ENCODE results near the gene UNKL.

UNKL gene, protein sequence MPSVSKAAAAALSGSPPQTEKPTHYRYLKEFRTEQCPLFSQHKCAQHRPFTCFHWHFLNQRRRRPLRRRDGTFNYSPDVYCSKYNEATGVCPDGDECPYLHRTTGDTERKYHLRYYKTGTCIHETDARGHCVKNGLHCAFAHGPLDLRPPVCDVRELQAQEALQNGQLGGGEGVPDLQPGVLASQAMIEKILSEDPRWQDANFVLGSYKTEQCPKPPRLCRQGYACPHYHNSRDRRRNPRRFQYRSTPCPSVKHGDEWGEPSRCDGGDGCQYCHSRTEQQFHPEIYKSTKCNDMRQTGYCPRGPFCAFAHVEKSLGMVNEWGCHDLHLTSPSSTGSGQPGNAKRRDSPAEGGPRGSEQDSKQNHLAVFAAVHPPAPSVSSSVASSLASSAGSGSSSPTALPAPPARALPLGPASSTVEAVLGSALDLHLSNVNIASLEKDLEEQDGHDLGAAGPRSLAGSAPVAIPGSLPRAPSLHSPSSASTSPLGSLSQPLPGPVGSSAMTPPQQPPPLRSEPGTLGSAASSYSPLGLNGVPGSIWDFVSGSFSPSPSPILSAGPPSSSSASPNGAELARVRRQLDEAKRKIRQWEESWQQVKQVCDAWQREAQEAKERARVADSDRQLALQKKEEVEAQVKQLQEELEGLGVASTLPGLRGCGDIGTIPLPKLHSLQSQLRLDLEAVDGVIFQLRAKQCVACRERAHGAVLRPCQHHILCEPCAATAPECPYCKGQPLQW

DNA sequence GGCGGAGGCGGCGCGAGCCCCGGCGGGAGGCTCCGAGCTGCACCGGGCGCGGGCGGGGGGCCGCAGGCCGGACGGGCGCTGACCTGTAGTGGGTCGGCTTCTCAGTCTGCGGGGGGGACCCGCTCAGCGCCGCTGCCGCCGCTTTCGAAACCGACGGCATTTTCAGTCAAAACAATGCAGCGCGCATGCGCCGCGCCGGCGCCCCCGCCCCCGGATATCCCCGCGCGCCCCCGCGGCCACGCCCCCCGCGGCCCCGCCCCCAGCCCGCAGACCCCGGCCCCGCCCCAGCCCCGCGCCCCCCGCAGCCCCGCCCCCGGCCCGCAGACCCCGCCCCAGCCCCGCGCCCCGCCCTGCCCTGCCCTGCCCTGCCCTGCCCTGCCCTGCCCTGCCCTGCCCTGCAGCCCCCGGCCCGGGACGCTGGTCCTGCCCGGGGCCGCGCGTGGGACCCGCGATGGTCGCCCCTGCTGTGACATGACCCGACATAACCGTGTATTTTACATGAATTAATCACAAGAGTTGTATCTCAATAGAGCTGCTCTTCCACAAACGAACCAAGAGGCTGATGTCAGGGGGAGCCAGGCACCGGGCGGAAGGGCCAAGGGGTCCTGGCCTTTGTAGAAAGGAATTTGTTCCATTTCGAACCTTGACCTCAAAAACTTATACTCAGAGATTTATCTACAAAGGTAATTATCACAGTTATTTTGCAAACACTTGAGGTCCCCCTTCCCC is at the start of gene UNKL:
UNKL (minus strand) TSS at position 173 of the 729 bp plus-strand sequence; CDS start at position 160, 13 bp downstream.
- peak; percentile 41 to 78 (median 63) for DNase-seq

DNA sequence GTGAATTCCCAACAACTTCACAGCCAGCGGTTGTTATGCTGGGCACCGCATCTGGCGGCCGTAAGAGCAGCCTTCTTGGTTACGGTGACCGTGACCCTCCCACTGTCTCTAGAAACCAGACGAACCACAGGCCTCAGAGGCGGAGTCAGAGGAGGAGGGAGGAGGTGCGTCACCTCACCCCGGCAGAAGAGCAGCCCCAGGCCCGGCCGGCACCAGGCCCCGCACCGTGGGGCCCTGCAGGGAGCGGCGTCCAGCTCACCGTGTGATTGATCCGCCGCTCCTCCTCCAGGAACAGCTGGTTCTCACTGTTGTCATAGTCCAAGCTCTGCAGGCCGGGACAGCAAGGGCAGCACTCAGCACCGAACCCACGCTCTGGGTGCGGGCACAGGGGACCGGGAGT is 46.6 kb upstream of the UNKL start:
- DNase-seq = no peak

DNA sequence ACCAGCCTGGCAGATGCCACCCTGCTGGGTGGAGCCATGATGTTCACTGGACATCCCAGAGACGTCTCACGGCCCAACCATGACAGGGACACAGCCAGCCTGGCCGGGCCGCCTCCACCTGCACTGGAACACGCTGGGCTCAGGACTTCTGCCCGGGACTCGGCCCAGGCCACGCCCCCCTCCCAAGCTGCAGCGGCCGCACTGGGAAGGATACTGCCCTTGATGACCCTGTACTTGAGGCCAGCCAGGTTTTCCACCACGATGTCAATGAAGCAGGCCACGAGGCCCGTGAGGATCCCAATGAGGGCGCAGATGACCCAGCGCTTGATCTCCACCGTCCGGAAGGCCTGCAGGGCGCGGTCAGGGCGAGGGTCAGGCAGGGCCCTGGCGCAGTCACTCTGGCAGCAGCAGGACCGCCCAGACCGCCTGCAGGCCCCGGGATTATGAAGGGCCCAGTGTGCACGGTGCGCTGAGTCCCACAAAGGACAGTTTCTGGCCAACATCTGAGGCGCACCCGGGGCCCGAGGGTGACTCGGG is 46.2 kb upstream of the UNKL start:
- DNase-seq = no peak

DNA sequence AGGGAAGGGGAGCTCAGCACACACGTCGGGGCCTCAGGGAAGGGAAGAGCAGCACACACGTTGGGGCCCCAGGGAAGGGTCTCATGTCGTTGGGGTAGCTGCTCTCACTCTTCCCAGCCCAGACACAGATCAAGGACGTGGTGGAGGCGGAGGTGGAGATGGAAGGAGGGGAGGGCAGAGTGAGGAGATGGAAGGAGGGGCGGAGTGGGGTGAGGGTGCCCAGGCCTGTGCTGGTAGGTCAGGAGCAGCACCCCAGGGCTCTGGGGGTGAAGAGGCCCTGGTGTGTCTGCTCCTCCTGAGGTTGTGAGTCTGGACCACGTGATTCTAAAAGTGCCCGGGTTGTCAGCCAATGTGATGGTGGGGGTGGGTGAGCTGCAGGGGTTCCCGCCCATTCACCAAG is 45.5 kb upstream of the UNKL start:
- no peak for DNase-seq

DNA sequence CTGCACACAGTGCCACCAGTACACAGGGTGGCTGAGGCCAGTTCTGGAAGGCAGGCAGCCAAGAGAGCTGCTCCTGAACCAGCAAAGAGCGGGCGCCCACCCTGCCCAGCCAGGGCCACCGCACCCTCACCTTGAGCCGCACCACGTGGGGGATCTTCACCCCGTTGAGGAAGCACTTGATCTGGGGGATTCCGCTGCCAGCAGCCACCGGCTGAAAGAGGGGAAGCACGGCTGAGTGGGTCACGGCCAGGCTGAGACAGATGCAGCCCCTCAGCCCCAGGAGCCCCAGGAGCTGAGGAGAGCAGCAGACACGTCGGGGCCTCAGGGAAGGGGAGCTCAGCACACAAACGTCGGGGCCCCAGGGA is 44.5 kb upstream of the UNKL start:
- no peak for DNase-seq

DNA sequence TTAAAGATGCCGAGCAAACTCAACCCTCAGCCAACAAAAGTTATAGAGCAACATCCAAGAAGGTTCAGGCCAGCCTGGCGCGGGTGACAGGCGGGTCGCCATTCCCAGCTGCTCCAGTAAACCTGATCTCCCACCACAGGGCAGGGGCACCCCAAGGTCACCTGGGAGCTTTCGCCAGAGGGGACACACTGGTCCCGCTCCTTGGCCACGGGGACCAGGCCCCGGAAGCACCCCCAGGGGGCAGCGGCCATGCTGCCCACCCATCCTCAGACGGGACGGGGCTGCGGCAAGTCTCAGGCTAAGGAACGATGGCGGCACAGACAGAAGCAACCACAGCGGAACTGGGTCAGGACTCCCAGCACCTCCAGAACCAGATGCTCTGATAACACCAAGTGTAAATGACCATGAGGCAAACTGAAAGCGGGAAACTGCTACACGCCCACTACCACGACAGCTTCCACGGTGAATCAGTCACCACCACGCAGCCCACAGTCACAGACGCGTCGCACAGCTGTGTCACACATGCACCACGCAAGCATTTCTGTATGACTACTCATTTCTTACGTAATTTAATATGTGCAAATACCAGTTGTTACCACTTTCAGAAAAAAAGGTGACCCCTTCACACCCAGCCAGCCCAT is 44.0 kb upstream of the UNKL start:
- DNase-seq = no peak

DNA sequence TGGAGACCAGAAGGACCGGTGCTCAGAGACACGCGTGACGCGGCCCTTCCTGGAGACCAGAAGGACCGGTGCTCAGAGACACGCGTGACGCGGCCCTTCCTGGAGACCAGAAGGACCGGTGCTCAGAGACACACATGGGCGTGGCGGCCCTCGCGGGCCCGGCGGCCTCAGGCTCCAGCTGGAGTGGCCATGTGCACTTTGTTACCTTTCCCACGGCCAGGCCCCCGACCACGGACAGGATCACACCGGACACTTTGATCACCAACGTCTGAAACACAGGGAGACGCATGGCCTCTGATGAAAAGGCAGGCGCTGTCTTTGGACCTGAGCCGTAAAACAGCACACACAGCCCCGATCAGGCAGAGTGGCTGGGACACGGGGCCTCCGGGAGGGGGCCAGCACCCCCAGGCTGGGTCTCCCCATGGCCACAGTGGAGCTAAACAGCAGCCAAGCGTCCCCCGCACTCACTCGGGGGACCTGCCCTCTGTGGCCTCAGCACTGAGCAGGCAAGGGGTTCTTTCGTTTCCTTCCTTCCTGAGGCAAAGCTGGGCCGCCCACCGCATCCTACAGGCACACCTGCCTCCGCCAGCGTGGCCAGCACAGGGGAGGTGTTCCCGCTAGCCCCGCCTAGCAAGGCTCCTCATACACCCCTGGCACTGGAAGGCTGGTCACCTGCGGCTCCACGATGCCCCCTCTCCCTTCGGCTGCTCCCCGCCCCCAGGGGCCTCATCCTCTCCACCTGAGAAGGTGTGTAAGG is 43.2 kb upstream of the UNKL start:
- DNase-seq = no peak

DNA sequence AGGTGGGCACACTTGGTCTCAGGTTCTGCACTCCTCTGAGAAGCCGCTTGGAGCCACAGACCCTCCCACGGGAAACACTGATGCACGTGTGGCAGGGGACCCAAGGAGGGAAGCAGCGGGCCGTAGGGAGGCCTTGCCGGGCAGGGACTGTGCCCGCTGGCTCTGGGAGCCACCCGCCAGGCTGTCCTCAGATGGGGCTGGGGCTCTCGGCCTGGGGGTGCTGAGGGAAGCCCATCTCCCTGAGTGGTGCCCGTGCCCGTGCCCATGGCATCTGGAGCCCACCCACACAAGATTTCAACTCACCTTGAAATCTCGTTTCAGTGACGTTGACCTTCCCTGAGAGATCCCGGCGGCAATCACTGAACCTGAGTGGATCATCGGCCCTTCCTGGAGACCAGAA is 42.4 kb upstream of the UNKL start:
- DNase-seq = no peak

DNA sequence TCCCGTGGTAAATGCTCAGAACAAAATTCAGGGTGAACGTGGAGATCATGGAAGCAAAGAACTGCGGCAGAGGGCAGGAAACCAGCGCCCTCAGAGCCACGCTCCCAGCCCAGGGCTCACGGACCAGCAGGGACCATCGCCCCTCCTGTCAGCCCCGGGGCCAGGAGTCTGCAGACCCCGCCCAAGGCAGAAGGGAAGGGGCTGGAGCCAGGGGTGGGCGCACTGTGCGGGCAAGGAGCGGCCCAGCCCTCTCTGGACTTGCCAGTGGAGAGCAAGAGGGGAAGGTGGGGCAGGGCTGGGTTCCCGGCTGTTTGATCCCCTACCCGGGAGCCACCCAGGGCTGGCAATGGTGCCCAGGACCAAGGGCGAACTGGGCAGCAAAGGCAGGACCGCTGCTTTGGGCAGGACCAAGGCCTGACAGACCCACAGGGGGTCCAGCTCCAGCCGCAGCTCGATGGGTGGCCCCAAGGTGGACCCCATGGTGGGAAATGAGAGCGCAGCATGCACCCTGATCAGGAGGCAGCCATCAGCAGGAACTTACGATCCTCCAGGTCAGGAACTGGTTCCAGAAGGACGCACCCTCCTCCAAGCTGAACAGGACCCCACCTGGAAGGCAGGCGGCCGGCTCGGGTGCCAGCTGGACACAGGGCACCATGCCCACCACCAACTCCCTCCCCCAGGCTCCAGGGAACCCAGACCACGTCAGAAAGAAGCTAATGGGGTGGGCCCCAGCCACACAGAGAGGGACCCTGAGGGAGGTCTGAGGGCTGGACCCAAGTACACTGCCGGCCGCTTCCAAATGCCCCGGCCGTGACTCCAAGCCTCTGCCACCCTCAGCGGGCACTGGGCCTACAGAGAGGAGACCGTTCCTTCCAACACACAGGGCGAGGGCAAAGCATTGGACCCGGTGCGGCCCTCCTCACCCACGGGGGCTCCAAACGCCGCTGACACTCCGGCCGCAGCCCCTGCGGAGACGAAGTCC is 41.0 kb upstream of the UNKL start:
- DNase-seq = no peak

DNA sequence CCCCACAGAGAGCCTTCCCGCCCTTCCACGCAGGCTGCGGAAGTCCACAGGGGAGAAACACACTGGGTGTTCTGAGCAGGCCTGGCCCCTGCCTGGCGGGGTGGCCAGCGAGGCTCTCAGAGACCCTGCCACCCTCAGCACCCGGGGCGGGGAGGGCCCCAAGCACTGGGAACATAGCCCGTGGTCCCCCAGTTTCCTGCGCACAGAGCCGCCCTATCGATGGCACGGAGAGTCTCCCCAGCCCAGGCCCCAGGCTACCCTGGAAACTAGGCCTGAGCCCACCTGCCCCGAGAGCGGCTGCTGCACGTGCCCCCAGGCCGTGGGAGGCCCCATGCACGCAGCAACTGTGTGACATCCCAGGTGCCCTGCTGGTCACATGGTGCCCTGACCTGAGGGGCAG is 40.1 kb upstream of the UNKL start:
- DNase-seq = no peak

DNA sequence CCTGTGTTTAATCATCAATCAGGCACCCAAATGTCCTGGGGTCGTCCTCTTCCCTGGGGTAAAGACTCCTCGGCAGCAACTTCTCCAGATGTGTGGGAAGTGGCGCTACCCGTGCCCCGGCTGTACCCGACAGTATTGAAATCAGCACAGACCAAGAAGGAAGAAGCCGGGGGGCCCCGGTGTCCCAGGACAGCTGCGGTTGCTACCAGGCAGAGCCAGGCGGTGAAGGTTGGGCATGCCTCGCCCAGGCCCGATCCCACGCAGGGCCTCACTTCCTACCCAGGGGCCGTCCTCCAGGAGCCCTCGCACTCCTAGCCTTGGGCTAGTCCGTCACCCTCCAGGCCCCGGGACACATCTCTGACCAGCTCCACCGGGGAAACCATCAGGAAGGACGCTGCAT is 38.8 kb upstream of the UNKL start:
- DNase-seq = no peak

DNA sequence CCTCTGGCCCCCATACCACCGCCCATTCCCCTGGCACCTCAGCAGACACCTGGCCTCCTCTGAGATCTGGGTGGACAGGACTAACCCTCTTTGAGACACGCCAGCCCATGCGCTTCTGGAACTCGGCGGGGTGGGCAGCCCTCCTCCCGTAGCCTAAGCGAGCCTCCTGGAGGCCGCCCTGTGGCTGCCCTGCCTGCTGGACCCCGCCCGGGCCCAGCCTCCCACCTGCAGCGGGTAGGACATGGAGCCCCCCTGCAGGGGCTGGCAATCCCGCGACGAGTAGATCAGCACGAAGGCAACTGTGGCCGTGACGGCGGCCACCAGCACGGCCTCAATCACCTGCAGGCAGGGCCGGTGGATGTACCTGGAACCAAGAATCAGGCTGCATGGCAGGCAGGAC is 38.0 kb upstream of the UNKL start:
- DNase-seq = no peak

DNA sequence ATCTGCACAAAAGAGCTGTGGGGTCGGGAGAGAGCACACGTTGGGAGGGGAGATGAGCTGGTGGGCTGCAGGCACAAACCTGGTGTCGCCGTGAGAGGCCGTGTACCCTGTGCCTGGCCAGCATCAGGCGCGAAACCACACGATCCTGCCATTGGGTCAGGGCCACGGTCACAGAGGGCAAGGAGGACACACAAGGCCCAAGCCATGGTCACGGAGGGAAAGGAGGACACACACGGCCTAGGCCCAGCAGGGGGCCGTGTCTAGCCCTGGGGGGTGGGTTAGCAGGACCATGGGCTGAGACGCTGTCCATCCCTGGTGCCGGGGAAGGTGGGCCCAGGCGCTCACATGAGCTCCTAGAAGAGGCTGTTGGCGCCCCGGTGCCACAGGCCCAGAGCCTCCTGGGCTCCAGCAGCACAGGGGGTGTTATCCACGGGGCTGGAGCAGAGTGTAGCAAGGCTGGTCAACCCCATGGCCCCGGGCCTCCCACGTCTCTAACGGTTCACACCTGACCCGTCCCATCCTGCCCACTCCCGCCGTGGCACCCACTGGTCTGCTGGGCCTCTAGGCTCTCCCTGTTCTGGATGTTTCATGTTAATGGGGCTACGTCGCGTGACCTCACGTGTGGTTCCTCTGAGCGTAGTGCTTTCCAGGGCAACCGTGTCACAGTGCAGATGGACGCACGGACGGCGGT is 37.3 kb upstream of the UNKL start:
- no peak for DNase-seq

DNA sequence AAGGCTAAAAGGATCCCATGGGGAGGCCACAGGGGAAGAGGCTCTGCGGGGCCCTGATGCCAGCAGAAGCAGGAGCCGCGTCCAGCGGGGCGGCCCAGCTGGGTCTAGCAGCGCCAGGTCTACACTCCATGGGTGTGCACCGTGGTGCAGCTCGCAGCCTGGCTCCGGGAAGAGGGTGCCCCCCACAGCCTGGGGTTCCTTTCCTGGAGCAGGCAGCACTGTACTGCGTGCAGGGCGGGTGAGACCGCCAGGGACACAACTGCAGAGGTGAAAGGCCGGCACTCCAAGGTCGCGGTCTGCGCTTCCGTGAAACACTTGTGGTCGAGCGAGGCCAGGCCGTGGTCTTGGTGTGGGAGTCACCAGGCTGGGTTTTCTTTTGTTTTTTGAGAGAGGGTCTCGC is 36.3 kb upstream of the UNKL start:
- no peak for DNase-seq

DNA sequence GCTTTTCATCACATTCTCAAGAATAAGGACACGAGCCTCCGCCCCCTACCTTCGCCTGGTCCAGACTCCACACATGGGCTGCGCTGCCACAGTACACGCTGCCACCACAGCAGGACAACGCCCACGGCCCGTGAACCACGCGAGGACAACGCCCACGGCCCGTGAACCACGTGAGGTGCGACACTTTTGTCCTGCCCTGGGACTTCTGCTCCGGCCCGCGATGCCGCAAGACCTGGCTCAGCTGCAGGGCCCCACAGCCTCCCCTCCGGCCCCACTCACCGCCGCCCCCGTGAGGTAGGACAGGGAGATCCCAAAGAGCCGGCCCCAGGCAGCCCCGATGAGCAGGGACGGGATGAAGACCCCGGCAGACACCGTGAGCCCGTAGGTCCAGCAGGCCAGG is 35.7 kb upstream of the UNKL start:
- DNase-seq = no peak

DNA sequence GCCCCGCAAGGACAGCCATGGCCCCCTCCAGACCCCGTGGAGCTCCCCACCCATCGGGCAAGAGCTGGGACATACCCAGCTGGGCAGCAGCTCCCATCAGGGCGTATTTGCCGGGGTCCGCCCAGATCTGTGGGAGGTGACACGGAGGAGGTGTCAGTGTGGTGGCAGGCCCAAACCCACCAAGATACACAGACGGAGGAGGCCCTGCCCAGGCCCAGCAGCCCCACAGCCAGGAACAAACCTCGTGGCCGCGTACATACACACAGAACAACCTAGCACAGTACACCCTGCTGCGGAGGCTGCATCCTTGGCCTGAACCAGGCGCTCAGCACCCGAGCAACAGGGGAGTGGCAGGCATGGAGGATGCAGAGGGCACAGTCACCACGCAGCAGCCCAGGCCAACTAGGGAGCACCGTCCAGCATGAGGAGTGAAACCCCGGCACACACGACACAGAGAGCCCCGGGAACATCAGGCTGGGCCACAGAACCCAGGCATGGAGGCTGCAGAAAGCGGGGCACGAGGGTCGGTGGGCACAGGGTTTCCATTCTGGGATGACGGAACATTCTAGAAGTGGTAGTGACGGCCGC is 34.8 kb upstream of the UNKL start:
- DNase-seq = no peak

DNA sequence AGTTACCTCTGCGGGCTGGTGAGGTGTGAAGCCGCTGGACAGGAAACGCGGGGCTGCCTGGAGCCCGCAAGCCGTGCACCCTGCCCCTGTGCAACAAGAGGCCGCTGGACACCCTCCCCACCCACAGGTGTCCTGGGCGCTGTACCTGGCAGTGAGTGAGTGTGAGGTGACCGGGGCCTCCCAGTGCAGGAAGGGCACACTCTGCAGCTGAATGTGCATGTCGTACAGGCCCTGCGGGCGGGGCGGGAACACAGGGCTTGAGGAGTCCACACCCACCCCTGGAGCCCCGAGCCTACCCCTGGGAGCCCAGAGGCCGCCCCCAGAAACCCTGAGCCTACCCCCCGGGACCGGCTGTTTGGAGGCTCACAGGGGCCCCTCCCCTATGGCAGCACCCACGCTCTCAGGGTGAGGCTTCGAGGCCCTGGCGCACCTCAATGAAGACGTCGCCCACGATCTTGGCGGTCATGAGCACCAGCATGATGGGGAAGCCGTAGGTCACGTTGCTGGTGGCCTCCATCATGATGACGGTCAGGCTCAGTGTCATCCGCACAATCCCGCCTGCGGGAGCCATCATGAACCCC is 34.1 kb upstream of the UNKL start:
- no peak for DNase-seq

DNA sequence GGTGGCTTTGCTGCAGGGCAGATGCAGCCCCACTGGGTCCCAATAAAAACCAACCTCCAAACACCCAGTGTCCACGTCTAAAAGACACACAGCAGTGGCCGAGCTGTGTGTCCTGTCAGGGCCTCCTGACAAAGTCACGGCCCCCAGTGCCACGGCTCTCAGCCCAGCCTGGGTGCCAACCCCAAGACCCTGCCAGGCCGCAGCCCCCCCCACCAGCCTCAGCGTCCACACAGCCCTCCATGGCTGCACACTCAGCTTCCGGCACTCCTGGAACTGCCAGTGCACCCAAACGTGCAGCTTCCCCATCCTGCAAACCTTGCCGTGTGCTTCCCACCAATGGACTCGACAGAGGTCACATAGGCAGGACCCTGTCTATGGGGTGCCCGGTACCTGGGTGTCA is 33.5 kb upstream of the UNKL start:
- no peak for DNase-seq

DNA sequence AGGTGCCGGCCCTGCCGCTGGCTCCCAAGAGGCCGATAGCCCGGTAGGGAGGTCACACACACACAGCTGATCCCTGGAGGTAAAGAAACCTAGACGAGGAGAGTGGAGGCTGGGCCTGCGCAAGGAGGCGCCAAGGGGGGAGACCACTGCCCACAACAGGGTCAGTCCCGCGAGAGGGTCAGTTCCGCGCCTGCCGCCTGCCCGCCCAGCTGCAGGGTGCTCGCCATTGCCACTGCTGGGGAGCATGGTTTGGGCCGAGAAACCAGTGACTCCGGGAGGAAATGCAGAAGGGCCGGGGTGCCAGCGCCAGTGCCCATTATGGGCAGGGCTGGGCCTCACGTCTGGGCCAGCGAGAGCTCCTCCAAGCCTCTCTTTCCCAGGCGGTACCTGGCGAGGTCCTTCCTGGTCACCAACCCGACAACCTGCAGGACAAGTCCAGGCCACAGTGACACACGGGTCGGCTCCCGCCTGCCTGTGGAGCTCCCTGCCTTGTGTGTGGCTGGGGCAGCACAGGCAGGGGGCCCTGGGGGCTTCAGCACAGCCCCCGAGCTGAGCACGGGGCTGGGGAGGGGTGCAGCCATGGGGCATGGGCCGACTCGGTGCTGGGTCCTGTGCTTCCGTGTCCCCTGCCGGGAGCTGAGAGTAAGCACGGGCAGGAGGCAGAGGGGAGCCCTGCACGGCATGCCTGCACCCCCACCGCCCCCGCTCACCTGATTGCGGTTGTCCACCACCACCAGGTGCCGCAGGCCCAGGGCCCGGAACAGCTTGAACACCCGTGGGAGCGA is 32.0 kb upstream of the UNKL start:
- DNase-seq = no peak
